RKO (cell line): ENCODE results near the gene KIRREL1.
"Not testable (repeated sequence)": the region's sequence is repeated elsewhere in the genome, so short reads cannot be mapped to it uniquely, and the experiment has no call there.

Experiments
- DNase-seq: peaks from one replicate; pipeline ENCODE4 v3.0.0-alpha.2; 2016; ENCODE audit warnings: low spot score

The KIRREL1 gene

DNA sequence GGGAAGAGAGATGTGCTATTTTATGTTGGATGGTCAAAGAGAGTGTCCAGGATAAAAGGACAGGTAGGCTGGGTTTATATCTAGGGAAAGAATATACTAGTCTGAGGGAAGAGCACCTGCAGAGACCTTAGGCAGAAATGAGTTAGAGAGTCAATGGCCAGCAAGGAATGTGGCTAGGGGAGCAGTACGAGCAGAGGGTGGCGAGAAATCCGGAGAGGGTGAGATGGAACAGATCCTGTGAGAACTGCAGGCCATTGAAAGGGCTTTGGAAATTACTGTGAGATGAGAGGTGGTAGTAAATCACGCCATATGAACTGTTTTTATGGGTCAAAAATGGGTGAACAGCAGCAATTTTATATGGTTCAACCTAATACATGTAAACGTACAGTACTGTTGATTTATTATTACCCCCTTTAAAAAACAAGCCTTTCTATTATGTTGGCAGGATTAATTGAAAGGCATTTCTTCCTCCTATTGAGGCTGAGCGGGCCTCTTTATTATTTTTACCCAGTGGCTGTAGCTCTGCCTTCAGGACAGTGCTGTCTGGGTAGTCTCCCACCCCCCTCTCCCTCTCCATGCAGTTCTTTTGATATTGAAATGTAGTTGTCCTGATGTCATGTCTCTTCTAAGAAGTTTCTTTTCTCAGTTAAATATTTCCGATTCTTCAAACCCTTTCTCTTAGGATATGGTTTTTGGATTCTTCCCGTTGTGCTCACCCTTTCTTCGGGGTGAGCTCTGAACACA, 112.1 kb downstream of the KIRREL1 start:
- no peak for DNase-seq

DNA sequence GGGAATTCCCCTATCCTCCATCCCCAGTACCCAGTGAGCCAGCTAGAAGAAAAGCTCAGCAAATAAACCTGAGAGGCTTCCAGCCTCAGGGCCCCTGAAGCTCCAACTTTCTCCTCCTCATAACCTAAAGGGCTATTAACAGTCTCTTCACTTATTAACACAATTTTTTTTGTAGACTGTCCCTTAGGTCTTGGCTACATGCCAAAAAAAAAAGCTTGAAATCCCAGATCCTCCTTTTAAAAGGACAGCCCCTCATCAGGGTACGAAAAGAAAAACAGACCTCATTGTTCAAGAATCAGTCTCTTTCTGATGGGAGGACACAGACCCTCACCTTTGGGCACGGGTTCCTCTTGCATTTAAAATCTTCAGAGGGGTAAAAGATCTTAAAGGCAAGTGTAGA, 114.5 kb downstream of the KIRREL1 start:
- no peak for DNase-seq

DNA sequence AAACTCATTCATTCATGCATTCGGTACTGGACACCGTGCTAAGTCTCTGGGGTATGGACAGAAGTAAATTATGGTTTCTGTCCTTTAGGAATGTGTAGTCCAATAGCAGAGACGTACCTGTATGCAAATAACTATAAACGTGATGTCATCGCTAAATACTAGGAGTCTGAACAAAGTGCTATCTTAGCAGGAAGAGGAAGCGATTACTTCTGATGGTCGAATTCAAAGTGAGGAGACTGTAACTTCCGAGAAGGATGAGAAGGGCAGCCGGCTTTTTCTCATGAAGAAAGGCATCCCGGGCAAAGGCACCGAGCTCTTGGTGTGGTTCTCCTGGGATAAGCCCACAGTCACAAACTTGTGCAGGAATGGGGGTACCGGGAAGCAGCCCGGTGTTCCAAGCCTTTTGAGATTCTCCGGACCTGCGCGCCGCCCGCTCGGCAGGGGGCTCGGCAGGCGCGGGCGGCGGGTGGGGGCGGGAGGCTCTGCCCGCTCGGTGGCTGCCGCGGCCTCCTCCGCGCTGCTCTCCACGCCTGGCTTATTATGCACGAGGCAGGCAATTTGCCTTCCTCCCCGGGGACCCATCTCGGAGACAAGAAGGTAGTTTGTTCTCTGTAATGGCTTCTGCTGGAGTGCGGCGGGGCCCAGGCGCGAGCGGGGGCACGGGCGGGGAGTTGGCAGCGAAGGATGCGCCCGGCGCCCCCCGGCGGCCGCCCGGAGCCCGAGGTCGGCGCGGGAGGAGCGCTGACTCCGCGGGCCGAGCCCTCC, 119.7 kb downstream of the KIRREL1 start:
- peak; percentile 57 for DNase-seq

DNA sequence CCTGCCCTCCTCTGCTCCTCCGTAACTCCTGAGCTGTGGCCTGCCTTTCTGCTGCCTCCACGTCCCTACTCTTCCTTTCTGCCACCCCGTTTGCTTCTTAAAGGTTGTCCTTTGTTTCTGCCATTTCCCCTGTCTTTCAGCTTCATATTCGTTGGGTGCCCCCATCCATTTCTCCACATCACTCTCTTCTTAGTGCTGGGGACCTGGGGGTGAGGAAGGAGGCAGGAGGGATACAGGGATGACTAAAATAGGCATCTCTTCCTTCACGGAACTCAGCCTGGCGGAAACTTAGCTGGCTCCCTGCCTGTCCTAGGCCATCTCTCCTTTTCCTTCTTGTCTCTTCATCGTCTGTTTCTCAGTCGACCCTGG, 120.3 kb downstream of the KIRREL1 start:
- no peak for DNase-seq

DNA sequence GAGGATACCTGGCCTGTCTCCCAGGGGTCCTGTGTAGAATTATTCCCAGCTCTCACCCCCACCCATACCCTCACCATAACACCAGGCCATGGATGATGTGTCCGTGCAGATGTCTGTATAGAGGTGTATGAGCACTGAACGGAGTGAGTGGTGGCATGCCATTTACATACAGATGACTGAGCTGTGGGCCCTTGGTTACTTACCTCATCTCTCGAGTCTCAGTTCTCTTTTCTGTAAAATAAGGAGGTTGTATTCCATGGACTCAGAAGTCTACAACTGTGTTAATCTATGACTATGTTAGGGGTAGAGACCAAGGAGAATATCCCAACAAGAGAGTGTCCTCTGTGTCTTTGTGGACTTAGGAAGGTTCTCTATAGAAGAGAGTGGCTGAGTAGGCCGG, 121.7 kb downstream of the KIRREL1 start:
- DNase-seq: no peak

DNA sequence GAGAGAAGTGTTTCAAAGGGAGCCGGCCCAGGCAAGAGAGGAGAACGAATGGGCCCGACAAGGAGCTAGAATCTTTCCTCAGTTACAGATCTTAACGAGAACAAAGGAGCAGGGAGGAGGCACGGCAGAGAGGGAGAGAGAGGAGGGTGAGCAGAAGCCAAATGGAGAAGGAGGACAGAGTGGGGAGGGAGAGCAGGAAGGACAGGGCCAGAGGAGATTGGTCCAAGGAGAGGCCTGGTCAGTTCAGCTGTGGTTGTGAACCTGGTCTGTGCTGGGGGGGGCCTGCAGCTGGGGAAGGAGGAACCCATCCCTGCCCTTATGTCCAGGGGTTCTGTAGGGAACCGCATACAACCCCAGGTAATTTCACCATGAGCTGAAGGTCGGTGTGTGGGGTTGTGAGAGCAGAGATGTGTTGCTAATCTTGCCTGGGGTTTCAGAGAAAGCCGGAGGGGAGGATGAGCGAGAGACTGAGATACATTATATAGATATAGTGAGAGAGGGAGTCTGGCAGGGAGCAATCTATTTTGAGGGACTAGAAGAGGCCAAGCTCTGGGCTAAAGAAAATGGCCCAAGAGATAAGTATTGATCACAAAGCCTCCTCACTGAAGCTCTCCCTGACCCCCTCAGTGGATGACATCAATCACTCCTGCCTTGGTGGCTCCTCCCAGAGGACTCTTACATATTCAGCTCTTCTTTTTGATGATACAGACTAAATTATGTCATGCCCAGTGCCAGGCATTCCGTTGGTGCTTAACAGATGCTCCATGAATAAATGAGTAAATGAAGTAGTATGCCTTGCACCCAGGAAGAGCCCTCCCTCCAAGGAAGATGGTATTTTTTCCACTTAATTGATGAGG, 123.1 kb downstream of the KIRREL1 start:
- no peak for DNase-seq

DNA sequence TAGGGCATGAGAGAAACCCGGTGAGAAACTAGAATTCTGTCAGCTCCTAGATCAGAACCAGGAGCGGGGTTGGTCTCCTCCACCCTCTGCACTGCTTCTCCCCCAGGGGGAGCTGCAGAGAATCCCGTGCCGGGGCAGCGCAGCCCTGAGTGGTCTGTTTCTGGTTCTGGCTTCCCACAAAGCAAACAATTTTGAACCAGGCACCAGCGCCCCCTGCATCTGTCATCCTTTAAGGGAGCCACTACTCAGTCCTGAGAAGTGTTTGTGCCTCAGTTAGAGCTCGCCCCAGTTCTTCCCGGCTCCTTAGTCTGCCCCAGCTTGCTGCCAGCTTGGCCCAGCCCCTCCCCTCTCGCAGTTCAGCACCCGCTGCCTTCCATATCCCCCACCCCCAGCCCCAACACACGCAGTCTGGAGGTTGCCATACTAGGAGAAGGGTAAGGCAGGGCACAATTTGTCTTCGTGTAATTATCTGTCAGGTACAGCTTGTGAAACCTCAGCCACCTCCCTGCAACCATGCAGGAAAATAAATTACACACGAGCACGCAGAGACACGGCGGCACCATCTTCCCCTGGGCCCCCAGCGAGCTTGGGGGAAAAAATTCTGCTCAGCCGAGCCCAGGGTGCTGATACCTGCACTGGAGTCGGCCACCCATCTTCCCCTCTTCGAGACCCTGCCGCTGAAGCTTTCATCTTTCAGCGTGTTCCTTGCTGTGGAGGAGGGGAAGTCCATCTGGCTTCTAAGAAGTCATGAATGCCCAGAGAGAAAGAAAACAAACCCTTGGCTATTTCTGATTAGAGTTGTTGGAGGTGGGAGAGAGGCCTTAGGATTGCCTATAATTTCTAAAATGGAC, 124.6 kb downstream of the KIRREL1 start:
- peak; percentile 44 for DNase-seq

DNA sequence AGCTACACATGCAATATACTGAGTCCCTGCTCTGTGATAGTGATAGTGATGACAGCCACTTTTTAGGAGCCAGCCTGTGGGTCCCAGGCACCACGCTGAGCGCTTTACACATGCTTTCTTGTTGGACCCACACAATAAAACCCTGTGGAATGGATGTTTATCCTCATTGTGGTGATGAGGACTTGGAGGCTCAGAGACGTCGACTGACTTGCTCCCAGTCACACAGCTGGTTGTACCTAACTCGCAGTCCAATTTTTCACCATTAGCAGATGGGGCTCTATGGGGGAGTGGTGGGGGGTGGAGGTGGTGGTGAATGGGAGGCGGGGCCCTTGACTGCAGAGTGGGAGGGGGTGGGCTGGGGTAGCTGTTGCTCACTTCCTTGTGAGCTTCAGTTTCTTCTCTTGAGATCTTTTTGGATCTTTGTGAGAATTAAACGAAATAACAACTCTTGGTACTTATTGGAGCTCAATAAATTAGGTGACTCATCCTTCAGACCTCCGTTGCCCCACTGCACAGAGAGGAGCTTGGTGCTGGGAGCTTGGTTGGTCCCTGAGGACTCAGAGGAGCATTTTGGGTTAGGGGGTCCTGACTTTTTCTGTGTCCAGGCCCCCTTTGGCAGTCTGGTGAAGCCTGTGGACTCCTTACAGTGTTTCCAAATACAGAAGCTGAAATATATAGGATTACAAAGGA, 125.4 kb downstream of the KIRREL1 start:
- no peak for DNase-seq

DNA sequence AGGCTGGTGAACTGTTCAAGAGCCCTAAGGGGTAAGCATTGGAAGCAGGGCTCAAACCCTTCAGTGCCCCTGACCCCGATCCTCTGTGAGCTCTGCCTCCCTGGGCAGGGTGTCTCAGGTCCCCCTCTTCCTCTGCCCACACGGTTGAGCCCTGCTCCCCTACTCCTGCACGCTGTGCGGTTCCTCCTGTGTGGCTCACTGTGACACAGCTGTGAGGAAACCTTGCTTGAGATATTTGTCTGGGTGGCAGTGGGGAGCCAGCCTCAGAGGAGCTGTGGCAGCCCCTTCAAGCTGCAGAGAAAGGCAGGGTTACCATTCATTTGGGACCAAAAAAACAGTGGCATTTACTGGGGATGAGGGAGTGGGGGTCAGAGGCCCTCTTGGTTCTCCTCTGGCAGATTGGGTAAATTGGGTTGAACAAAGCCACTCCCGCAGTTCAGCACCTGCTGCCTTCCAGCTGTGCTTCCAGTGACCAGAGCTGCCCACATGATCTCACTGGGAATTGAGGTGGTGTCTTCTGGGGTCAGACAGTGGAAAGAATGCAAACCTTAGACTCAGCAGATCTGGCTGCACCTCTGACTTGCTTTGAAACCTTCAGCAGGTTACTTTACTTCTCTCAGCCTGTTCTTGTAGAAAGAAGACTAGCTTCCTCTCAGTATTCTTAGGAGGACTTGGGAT, 126.7 kb downstream of the KIRREL1 start:
- DNase-seq: no peak

DNA sequence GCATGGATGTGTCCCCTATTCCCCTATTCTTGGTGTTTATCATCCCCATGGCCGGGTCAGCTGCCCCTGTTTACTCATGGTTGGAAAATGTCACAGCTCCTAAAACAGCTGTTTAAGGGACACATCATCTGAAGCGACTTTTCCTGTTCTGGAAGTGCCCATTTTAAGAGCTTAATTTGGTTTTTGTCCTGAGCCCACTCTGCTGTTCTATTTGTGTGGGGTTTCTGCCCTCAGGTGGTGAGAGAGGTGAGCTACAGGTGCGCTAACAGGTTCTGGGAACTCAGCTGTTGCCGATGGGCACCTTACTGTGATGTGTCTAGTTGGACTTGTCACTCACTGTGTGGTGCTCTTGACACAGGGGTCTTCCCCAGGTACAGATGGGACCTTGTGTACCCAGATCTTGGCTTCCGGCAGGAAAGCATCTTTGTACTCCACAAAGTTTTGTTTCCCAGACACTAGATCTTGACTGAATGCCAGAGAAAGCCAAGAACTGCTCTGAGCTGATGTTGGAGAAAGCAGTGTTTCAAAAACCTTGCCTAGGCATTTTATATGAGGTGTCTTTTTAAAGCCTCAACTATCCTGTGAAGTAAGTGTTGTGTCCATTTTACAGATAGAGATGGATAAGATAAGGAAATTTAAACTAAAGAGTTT, 128.3 kb downstream of the KIRREL1 start:
- peak; percentile 61 for DNase-seq

DNA sequence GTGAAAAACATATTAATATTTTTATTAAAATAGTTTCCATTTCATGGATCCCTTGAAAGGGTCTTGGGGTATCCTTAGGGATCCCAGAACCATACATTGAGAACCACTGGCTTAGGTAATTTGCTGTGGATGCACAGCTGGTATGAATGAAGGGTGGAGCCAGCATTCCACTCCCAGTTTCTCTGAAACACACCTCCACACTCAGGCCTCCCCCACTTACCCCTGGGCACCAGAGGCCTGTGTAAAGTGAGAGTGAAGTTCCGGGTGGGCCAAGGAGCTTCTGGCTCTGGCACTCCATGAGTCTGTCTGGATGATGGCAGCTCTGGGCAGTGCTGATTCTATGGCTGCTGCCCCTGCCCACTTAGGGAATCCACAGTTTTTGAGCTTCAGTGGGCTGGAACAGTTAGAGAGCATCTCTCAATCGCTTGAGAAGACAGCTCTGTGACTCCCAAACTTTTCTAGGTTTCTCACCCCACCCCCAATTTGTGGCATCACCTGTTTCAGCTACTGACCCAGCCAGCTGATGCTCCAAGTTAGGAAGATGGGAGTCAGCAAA, 129.5 kb downstream of the KIRREL1 start:
- DNase-seq: no peak

DNA sequence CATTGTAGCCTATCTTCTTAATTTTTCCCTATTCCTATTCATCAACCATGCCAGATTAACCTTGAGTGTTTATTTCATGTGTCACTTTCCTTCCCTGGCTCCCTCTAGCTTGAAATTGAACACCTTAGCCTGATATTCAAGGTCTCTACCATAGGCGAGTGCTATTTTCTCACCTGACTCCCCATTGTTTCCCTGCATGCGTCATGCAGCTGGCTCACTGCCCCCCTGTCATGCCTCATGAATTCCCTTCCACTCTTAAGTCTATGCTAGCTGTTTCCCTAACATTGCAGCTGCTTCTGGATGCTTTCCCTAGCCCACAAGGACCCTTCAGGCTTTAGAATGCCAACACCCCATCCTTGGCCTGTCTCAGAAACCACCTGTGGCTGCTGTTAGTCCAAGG, 130.6 kb downstream of the KIRREL1 start:
- no peak for DNase-seq

DNA sequence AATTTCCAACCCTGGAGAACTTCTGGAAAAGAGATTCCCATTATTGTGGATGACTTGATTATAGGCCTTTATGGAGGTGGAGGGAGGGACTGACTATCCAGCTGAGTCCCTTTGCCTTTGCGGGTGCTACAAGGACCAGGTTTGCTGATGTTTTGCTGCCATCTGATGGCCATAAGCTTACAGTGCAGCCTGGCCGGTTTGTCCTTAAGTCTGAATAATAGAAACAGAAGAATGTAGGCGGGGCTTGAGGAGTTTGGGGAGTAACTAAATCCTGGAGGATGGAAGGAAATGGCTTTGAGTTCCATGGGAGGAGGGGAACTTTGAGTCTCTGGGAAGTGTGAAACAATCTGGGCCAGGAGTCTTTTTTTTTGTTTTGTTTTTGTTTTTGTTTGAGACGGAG, 131.6 kb downstream of the KIRREL1 start:
- DNase-seq: peak; percentile 92

DNA sequence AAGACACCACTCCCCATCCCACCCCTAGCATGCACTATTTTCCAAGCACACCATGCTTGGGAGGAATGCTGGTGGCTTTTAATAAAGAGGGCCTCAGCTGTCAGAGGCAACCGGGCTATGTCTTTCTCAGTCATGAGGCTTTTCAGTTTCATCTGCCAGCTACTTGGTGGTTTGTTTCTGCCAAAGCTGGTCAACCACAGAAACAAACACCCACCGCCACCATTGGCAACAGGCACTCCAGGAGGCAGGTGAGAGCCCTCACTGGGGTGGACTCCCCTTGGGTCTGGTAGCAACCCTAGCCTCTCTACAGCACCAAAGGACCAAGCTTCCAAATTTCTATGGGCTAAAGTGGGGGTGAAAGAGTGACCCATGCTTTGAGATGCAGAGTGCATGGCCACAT, 133.0 kb downstream of the KIRREL1 start:
- DNase-seq: no peak

DNA sequence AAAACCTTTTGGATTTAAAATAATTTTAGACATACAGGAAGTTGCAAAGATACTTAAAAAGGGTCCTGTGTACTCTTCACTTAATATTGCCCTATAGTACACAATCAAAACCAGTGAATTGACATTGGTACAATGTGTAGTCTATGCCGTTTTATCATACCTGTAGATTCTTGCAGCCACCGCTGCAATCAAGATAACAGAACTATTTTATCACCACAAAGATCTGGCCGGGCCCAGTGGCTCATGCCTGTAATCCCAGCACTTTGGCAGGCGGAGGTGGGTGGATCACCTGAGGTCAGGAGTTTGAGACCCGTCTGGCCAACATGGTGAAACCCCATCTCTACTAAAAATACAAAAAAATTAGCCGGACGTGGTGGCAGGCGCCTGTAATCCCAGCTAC, 135.1 kb downstream of the KIRREL1 start:
- not testable (repeated sequence) for DNase-seq

DNA sequence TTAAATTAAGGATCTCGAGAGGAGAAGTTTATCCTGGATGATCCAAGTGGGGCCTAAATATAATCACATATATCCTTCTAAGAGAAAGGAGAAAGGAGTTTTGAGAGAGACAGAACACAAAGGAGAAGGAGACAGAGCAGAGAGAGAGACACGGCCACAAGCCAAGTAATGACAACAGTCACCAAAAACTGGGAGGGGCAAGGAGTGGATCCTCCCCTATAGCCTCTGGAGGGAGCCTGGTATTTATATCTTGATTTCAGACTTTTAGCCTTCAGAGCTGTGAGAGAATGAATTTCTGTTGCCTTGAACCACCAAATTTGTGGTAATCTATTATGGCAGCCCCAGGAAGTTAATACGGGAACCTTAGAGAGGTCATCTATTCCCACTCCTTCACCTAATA, 137.8 kb downstream of the KIRREL1 start:
- no peak for DNase-seq

DNA sequence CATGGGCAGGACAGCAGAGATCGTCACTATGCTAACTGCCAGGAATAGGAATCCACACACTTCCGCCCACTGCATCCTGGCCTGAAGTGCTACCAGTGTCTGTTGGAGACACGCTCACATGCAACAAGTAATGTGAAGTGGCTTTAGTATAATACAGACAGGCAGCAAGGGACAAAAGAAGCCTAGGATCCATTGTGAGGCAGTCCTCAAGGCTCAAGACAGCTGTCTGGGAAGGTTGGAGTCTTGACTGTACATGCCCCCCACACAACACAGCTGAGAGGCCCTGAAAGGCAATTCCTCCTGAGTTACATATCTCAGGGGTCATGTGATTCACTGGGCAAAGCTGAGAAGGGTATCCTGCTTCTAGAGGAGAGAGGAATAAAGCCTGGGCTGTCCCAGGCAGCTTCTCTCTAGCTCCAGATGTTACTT, 147.3 kb downstream of the KIRREL1 start:
- DNase-seq: no peak

DNA sequence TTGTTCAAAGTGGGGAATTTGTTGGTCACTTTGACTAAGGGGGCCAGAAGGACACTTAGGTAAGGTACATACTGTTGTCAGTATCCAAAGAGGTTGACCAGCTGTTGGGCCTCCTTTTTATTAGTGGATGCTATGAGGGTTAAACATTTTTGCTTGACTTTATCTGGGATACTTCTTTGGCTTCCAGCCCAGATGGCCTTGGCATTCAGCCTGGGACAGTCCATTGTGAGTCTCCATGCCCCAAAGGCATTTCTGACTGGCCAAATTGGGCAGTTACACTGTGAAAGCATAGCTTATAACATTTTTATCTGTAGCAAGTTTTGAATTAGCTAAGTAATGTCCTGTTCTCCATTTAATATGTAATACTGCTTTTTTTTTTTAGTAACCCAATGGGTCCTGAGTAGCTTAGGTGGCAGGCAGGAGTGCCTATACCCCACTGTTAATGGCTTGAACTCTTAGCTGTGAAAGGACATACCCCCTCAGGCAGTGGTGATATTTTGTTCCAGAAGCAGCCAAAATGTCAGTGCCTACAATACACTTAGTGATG, 151.8 kb downstream of the KIRREL1 start:
- no peak for DNase-seq

DNA sequence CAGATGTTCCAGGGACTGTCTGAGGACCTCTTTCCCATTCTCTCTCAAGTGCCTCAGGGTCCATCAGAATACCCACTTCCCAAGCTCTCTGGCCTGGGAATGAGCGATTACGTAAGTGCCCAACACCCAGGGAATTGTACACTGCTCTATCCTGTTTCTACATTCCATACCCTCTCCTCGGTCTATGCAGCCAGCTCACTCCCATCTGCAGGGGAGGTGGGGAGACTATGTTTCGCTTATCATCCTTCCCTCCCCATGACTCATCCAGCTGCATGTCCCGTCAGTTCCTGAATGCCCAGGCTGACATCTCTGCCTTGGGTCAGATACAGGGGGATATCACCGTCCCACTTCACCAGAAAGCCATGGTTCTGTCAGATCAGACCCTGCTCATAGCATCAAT, 152.7 kb downstream of the KIRREL1 start:
- no peak for DNase-seq
